HG03064 (cell line): ENCODE data around the gene GAA.

ENCODE experiments used
- ATAC-seq: cut with Tn5 transposase; IDR thresholded peaks from one replicate; pipeline ENCODE4 v1.9.1; 2021; ENCODE audit warnings: low read depth; ENCODE audit not compliant: unreplicated experiment

The GAA gene

DNA sequence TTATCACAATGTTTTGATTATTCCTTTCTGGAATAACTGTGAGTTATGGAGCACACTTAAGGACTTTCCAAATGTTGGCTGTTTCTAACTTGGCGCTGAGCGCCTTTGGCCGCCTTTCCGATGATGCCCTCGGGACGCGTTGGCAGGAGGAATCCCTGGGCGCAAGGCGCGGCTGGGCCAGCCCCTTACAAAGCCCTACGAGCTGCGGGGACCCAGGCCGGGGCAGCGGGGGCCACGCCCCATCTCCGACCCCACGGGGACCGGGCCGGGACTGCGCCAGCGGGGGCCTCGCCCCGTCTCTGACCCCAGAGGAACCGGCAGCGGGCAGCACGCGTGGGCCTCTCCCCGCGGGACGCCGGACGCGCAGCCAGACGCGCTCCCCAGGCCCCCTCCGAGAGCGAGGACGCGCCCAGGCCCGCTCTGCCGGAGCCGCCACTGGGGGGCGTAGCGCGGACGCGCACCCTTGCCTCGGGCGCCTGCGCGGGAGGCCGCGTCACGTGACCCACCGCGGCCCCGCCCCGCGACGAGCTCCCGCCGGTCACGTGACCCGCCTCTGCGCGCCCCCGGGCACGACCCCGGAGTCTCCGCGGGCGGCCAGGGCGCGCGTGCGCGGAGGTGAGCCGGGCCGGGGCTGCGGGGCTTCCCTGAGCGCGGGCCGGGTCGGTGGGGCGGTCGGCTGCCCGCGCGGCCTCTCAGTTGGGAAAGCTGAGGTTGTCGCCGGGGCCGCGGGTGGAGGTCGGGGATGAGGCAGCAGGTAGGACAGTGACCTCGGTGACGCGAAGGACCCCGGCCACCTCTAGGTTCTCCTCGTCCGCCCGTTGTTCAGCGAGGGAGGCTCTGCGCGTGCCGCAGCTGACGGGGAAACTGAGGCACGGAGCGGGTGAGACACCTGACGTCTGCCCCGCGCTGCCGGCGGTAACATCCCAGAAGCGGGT lies at the start of gene GAA:
Gene GAA (plus strand): TSS at position 571 of the 935 bp plus-strand sequence. CDS start 3,006 bp downstream, outside the sequence.
- no peak for ATAC-seq

GRCh38 chr17:80051681-80052080 lies 49.7 kb upstream of the GAA start:
- ATAC-seq: no peak

DNA sequence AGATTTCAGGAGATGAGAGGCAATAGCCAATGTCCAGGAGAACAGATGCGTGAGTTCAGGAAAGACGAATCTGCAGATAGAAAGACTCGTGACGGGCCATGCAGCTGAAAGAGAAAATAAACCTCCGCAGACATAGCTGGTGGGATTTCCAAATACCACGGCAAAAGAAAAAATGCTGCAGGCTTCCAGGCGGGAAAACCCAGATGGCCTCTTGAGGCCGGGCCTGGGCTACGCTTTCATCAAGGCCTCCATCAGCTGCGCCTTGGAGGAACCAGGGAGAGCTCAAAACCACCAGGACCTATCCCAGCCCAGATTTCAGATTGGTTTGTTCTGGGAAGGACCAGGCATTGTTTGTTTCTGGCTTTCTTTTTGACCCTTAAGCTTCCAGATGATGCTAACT lies 48.3 kb upstream of the GAA start:
- no peak for ATAC-seq

GRCh38 chr17:80055597-80055996 lies 45.8 kb upstream of the GAA start:
- ATAC-seq: no peak

GRCh38 chr17:80058311-80058955 lies 42.9 kb upstream of the GAA start:
- ATAC-seq: no peak

- ATAC-seq: no peak
Observed at GRCh38 chr17:80060644-80061043, 40.7 kb upstream of the GAA start.

- no peak for ATAC-seq
Observed at GRCh38 chr17:80061421-80061820, 40.0 kb upstream of the GAA start.

DNA sequence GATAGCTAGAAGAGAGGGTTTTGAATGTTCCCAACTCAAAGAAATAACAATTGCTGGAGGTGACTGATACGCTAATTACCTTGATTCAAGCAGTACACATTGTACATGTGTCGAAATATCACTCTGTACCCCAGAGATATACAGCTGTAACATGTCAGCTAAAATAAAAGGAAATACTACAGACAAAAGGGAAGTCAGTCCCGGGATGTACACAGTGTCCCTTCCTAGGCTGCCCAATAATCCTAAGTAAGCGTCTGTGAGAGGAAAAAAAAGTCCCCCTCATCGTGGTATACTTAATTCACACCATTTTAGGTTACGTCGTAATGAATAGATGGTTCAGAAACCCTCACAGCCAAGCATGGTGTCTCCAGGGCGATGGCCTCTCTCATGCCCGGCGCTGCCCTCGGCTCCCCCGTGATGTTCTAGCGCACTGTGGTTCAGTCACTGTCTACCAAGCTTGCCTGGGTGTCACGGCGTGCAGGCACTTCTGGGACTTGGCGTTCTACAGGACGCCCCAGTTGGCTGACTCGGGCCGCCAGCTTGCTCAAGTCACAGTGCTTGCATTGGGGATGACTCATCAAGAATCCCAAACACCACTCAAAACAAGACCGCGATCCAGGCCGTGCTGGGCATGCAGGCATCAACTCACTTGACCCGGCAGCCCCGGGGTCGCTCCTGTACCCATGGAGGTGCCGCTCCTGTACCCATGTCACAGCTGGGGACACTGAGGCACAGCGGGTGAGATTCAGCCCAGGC lies 37.4 kb upstream of the GAA start:
- no peak for ATAC-seq

GRCh38 chr17:80064696-80065095 lies 36.7 kb upstream of the GAA start:
- ATAC-seq: no peak

- ATAC-seq: no peak
Observed at GRCh38 chr17:80065478-80066170, 35.8 kb upstream of the GAA start.

- no peak for ATAC-seq
Observed at GRCh38 chr17:80067393-80067986, 33.9 kb upstream of the GAA start.

DNA sequence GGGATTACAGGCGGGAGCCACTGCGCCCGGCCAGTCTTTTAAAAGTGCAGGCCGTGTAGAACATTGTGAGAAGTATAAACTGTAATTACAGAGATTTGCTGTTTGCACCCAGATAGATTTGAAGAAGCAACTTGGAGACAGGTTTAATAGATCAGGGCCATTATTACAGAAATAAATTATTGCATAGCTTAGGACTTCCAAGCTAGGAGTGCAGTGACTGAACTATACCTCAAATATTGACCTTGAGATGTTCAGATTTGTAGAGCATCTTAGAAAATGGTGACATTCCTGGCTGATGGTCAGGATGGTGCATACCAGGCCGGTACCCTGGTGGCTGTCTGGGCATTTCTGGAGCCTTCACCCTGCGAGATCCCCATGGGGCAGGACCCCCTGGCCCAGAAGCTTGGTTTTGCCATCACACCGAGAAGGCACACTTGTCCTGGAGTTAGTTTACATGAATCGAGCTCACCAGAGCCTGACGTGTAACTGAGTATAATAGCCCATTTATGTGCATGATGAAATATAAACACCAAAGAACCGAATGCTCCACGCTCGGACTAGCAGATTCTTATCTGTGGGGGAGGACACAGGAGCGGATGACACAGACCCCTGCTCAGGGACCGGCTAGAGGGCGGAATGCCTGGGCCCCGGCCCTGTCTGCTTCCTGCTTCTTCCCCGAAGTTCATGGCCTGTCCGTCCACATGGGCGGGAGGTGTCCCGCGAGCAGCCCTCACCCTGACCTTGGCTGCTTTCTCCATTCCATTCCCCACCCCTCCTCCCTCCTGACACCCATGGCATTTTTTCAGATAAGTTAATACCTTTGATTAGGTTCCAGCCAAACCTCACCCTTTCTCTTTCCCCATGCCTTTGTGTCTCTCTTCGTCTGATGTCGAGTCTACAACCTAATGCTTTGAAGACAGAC lies 32.8 kb upstream of the GAA start:
- ATAC-seq: no peak

DNA sequence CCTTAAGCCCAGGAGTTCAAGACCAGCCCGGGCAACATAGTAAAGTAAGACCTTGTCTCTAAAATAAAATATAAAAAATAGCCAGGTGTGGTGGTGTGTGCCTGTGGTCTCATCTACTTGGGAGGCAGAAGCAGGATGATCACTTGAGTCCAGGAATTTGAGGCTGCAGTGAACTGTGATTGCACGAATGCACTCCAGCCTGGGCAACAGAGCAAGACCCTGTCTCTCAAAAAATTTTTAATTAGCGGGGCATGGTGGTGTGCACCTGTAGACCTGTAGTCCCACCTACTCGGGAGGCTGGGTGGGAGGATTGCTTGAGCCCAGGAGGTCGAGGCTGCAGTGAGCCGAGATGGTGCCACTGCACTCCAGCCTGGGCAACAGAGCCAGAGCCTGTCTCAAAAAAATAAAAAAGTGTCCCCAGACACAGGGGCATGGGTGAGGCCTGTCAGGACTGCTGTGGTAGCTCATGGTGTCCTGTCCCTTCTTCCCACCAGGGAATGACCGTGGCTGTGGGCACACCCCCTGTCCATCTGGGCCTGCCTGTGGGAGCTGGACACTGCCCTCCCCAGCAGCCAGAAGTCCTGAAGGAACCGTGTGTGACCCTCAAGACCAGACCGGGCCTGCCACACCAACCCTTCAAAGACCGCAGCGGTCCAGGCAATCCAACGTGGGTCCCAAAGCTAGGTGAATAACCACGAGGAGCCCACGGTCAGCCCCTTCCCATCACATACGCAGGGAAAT lies 30.8 kb upstream of the GAA start:
- no peak for ATAC-seq

DNA sequence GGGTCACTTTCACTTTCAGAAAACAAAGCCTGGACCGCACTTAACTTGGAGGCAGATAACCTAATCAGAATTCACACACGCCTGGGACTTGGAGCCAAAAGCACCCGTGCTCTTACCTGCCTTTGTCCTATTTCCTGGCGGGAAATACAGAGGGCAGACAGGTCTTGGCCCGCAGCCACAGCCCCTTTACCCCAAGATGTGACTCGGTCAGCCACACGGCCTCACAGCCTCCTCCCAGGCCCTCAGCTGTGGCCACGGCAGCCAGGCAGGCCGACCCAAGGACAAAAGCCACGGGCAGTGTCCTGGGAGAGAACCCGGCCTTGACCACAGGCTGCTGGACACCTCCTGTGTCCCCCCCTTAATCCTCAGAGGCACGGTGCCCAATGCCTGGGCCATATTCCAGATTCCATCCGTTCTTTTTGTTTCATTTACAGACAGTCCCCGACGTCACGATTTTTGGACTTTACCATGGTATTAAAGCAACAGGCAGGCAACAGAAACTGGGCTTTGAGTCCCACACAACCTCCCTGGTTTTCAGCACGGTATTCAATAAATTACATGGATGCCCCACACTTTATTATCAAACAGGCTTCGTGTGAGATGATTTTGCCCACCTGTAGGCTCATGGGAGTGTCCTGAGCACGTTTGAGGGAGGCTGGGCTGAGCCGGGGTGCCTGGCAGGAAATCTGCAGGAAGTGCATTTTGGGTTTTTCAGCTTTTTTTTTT lies 30.1 kb upstream of the GAA start:
- no peak for ATAC-seq

- no peak for ATAC-seq
Observed at GRCh38 chr17:80072410-80072809, 29.0 kb upstream of the GAA start.

GRCh38 chr17:80080081-80080480 lies 21.3 kb upstream of the GAA start:
- ATAC-seq: no peak

DNA sequence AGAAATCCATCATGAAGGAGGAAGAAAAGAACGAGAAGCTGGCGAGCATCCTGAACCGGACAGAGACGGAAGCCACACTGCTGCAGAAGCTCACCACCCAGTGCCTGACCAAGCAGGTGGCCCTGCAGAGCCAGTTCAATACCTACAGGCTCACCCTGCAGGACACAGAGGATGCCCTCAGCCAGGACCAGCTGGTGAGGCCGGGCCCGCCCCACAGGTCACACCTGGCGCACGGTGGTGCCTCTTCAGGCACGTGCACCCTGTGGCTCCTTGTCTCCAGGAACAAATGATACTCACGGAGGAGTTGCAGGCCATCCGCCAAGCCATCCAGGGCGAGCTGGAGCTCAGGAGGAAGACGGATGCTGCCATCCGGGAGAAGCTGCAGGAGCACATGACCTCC lies 19.8 kb upstream of the GAA start:
- no peak for ATAC-seq
